Natural killer cell (primary cell): Measurements from ENCODE around the gene FBXO47. TPM values are rescaled to one million over a fixed set of nuclear protein-coding genes. Genes with fewer than 3 reads are reported as not detected.
A peak's percentile ranks its signal among the peaks of the same experiment; 100 is the strongest.

Experiments
- ATAC-seq, 3 donors: fragments of 150-1000 bp in 2 of 3; fragments of 200-7000 bp in 1 of 3; cut with Tn5 transposase; 1 replicate in 1 of 3; 2 replicates in 2 of 3; pipeline ENCODE4 v1.10.0; 2021; ENCODE audit warnings: mild to moderate bottlenecking in 2 of 3, moderate library complexity in 2 of 3
- DNase-seq, 2 donors: peaks; one replicate each; pipeline versions ENCODE4 v3.0.0 to v3.0.0-alpha.2; 2013 to 2021; ENCODE audit warnings: mixed read lengths in 1 of 2
- H3K27ac ChIP-seq: one replicate; pipeline ENCODE4 v1.5.1; 2013; ENCODE audit warnings: mild to moderate bottlenecking, low read length
- H3K27me3 ChIP-seq: one replicate; pipeline ENCODE4 v1.6.1; 2013; ENCODE audit warnings: low read length; ENCODE audit not compliant: control insufficient read depth, insufficient read depth
- H3K36me3 ChIP-seq: one replicate; pipeline ENCODE4 v1.6.1; 2013; ENCODE audit warnings: low read length; ENCODE audit not compliant: control insufficient read depth, insufficient read depth
- H3K4me1 ChIP-seq: one replicate; pipeline ENCODE4 v1.6.1; 2013; ENCODE audit warnings: low read length; ENCODE audit not compliant: control insufficient read depth, insufficient read depth
- H3K4me3 ChIP-seq: one replicate; pipeline ENCODE4 v1.5.1; 2013; ENCODE audit warnings: low read length
- H3K9me3 ChIP-seq: one replicate; pipeline ENCODE4 v1.6.1; 2013; ENCODE audit warnings: low read length; ENCODE audit not compliant: control insufficient read depth, insufficient read depth
- H3K27ac Mint-ChIP-seq, 2 donors: one replicate each; pipeline ENCODE4 v1.8.0; 2022; ENCODE audit warnings: mild to moderate bottlenecking in 2 of 2, mixed read lengths in 2 of 2, moderate library complexity in 1 of 2
- H3K27me3 Mint-ChIP-seq, 2 donors: one replicate each; pipeline ENCODE4 v1.8.0; 2022; ENCODE audit warnings: low read depth in 2 of 2, mixed read lengths in 2 of 2
- H3K36me3 Mint-ChIP-seq: one replicate; pipeline ENCODE4 v1.8.0; 2022; ENCODE audit warnings: mixed read lengths
- H3K4me1 Mint-ChIP-seq, 2 donors: one replicate each; pipeline ENCODE4 v1.8.0; 2022; ENCODE audit warnings: mixed read lengths in 2 of 2
- H3K4me3 Mint-ChIP-seq: one replicate; pipeline ENCODE4 v1.8.0; 2022; ENCODE audit warnings: mild to moderate bottlenecking, moderate library complexity, mixed read lengths
- H3K9me3 Mint-ChIP-seq, 2 donors: one replicate each; pipeline ENCODE4 v1.8.0; 2022; ENCODE audit warnings: mixed read lengths in 2 of 2
- CTCF ChIP-seq: fragments of 200-600 bp; IDR thresholded peaks from one replicate; pipeline ENCODE4 v1.8.0; 2022; ENCODE audit warnings: antibody characterized with exemption
- WGBS: methylation state at CpG from one replicate; pipeline ENCODE4 v1.1.7; 2013; ENCODE audit warnings: missing lambda C conversion rate; ENCODE audit not compliant: insufficient coverage; 5-methylcytosine and 5-hydroxymethylcytosine counted together
- intact Hi-C: fragments of 100-400 bp; cut with micrococcal nuclease; formaldehyde crosslinking; loops from one replicate; pipeline ENCODE4 v1.14.2; 2022
- total RNA-seq, 4 donors: library from RNA; stranded (reverse); fragments of 120-200 nt in 1 of 4; gene quantifications; one replicate each; pipeline versions ENCODE4 v1.2.3 to v1.2.4, GENCODE V29; 2013 to 2022

FBXO47 gene
- total RNA-seq, 3 donors from 2014 or later (not counting 1 experiment from before 2014, with no cell fraction given) = not detected

GRCh38 chr17:38919316-38920078 is 47.7 kb downstream of the FBXO47 start:
- DNase-seq (no peak), ATAC-seq (no peak)
- H3K4me1 ChIP-seq = peaks cover 22% of the 10 kb centered on the region
- no peak overlapping the region for H3K4me3 Mint-ChIP-seq
- TF ChIP-seq CTCF = no peak
- no peak overlapping the region for H3K27ac ChIP-seq
- H3K27me3 ChIP-seq = no peaks in the 10 kb centered on the region
- no peaks in the 10 kb centered on the region for H3K36me3 Mint-ChIP-seq
- H3K9me3 Mint-ChIP-seq = no peaks in the 10 kb centered on the region
- peaks cover 28 to 58% of the 10 kb centered on the region in 2 donors for H3K4me1 Mint-ChIP-seq
- WGBS = 97% methylated on average over 16 of the region's 16 CpGs
- intact Hi-C loops = no loop called here
- H3K9me3 ChIP-seq = no peaks in the 10 kb centered on the region
- peaks cover 60% of the 10 kb centered on the region for H3K36me3 ChIP-seq
- peak overlapping the region; percentile 58 to 78 for H3K27ac Mint-ChIP-seq
- H3K4me3 ChIP-seq = no peak overlapping the region
- no peaks in the 10 kb centered on the region for H3K27me3 Mint-ChIP-seq

- no peaks in the 10 kb centered on the region for H3K36me3 Mint-ChIP-seq
- TF ChIP-seq CTCF = no peak
- Histone ChIP-seq H3K27me3 (no peaks in the 10 kb centered on the region), H3K36me3 (peaks cover 65% of the 10 kb centered on the region), H3K9me3 (no peaks in the 10 kb centered on the region), H3K27ac (no peak overlapping the region), H3K4me3 (no peak overlapping the region), H3K4me1 (peaks cover 25% of the 10 kb centered on the region)
- 100% methylated on average over 5 of the region's 5 CpGs for WGBS
- no peaks in the 10 kb centered on the region for H3K9me3 Mint-ChIP-seq
- intact Hi-C loops = no loop called here
- H3K4me1 Mint-ChIP-seq = peaks cover 34 to 64% of the 10 kb centered on the region in 2 donors
- H3K27me3 Mint-ChIP-seq = no peaks in the 10 kb centered on the region
- DNase-seq (no peak), ATAC-seq (no peak)
- peak overlapping the region; percentile 48 to 58 for H3K27ac Mint-ChIP-seq
- H3K4me3 Mint-ChIP-seq = no peak overlapping the region
Measured at GRCh38 chr17:38918916-38919315, 48.3 kb downstream of the FBXO47 start.

GRCh38 chr17:38918129-38918913 is 48.9 kb downstream of the FBXO47 start:
- Mint-ChIP-seq H3K27me3 (no peaks in the 10 kb centered on the region), H3K9me3 (no peaks in the 10 kb centered on the region), H3K27ac (peak overlapping the region; percentile 48 to 58), H3K4me3 (no peak overlapping the region), H3K36me3 (no peaks in the 10 kb centered on the region), H3K4me1 (peaks cover 38 to 64% of the 10 kb centered on the region in 2 donors)
- Histone ChIP-seq H3K4me3 (no peak overlapping the region), H3K9me3 (no peaks in the 10 kb centered on the region), H3K36me3 (peaks cover 65% of the 10 kb centered on the region), H3K27ac (no peak overlapping the region), H3K4me1 (peaks cover 27% of the 10 kb centered on the region), H3K27me3 (no peaks in the 10 kb centered on the region)
- DNase-seq (no peak), ATAC-seq (no peak)
- no peak for TF ChIP-seq CTCF
- WGBS = 91% methylated on average over 37 of the region's 37 CpGs
- intact Hi-C loops = no loop called here
